Neural cell (in vitro differentiated cells): ENCODE measurements around the gene SBK1. TPM values are rescaled to one million over a fixed set of nuclear protein-coding genes. Genes with fewer than 3 reads are reported as not detected.
A peak's percentile ranks its signal among the peaks of the same experiment; 100 is the strongest.

Experiments used
- H2AFZ ChIP-seq: fragments of 200-600, 300-800 bp; sonication (generic), shearing (Covaris generic); 2 replicates; pipeline ENCODE4 v1.6.0; 2014; ENCODE audit warnings: low read depth, mild to moderate bottlenecking, antibody characterized with exemption, low read length, moderate library complexity
- H3F3A ChIP-seq: fragments of 200-600 bp; shearing (Covaris generic); 2 replicates; pipeline ENCODE4 v1.6.1; 2016; ENCODE audit warnings: mild to moderate bottlenecking, moderate library complexity, mixed read lengths, antibody characterized with exemption, low read length; ENCODE audit not compliant: insufficient read depth, poor library complexity, severe bottlenecking
- H3K27ac ChIP-seq: fragments of 200-600, 300-800 bp; sonication (generic), shearing (Covaris generic); 2 replicates; pipeline ENCODE4 v1.5.1; 2014; ENCODE audit warnings: mild to moderate bottlenecking, low read length, moderate library complexity
- H3K27me3 ChIP-seq: fragments of 300-800, 200-600 bp; sonication (generic), shearing (Covaris generic); 2 replicates; pipeline ENCODE4 v1.6.0; 2014; ENCODE audit warnings: mild to moderate bottlenecking, low read depth, low read length, moderate library complexity; ENCODE audit not compliant: insufficient read depth
- H3K36me3 ChIP-seq: fragments of 300-800, 200-600 bp; sonication (generic), shearing (Covaris generic); 2 replicates; pipeline ENCODE4 v1.5.1; 2014; ENCODE audit warnings: mild to moderate bottlenecking, antibody characterized with exemption, low read length, moderate library complexity; ENCODE audit not compliant: insufficient read depth
- H3K4me2 ChIP-seq: fragments of 300-800, 200-600 bp; sonication (generic), shearing (Covaris generic); 2 replicates; pipeline ENCODE4 v1.6.0; 2014; ENCODE audit warnings: mild to moderate bottlenecking, low read length
- H3K4me3 ChIP-seq: fragments of 300-800, 200-600 bp; sonication (generic), shearing (Covaris generic); 2 replicates; pipeline ENCODE4 v1.5.1; 2014; ENCODE audit warnings: mild to moderate bottlenecking, low read length, moderate library complexity
- H3K79me2 ChIP-seq: fragments of 200-600 bp; shearing (Covaris generic); replicated peaks from 2 replicates; pipeline ENCODE4 v1.6.0; 2014; ENCODE audit warnings: mild to moderate bottlenecking, low read length, moderate library complexity; ENCODE audit not compliant: insufficient read depth
- H3K9ac ChIP-seq: fragments of 300-800, 200-600 bp; sonication (generic), shearing (Covaris generic); 2 replicates; pipeline ENCODE4 v1.6.1; 2016; ENCODE audit warnings: mild to moderate bottlenecking, low read length, mixed read lengths
- H3K9me2 ChIP-seq: fragments of 200-600 bp; shearing (Covaris generic); 2 replicates; pipeline ENCODE4 v1.6.1; 2016; ENCODE audit warnings: mild to moderate bottlenecking, low read length, mixed read lengths; ENCODE audit not compliant: insufficient read depth
- H3K9me3 ChIP-seq: fragments of 200-600, 300-800 bp; sonication (generic), shearing (Covaris generic); 2 replicates; pipeline ENCODE4 v1.6.1; 2016; ENCODE audit warnings: mild to moderate bottlenecking, mixed run types, low read length, moderate library complexity, mixed read lengths
- H4K20me1 ChIP-seq: fragments of 200-600 bp; shearing (Covaris generic); 2 replicates; pipeline ENCODE4 v1.6.1; 2016; ENCODE audit warnings: mild to moderate bottlenecking, mixed run types; ENCODE audit not compliant: insufficient read depth
- EP300 ChIP-seq: fragments of 450-650 bp; conservative IDR thresholded peaks from 2 replicates; pipeline ENCODE4 v1.6.1; 2014; ENCODE audit warnings: antibody characterized with exemption, mild to moderate bottlenecking, moderate library complexity; ENCODE audit not compliant: poor library complexity, severe bottlenecking
- EZH2 ChIP-seq: fragments of 200-600, 300-800 bp; shearing (Covaris generic), sonication (generic); IDR thresholded peaks from 2 replicates; pipeline ENCODE4 v1.6.1; 2014; ENCODE audit warnings: antibody characterized with exemption, low read length, borderline replicate concordance, mild to moderate bottlenecking; ENCODE audit not compliant: insufficient read depth, poor library complexity, severe bottlenecking
- MXI1 ChIP-seq: fragments of 450-650 bp; conservative IDR thresholded peaks from 2 replicates; pipeline ENCODE4 v1.6.1; 2014; ENCODE audit warnings: antibody characterized with exemption, mild to moderate bottlenecking; ENCODE audit not compliant: poor library complexity, severe bottlenecking
- POLR2AphosphoS5 ChIP-seq: IDR thresholded peaks from 2 replicates; pipeline ENCODE4 v1.6.1; 2012
- RAD21 ChIP-seq: fragments of 450-650 bp; conservative IDR thresholded peaks from 2 replicates; pipeline ENCODE4 v1.6.1; 2014; ENCODE audit warnings: antibody characterized with exemption, mild to moderate bottlenecking, moderate library complexity
- REST ChIP-seq: IDR thresholded peaks from 2 replicates; pipeline ENCODE4 v1.6.1; 2012; ENCODE audit warnings: borderline replicate concordance
- SMC3 ChIP-seq: fragments of 450-650 bp; conservative IDR thresholded peaks from 2 replicates; pipeline ENCODE4 v1.6.1; 2014; ENCODE audit warnings: antibody characterized with exemption, mild to moderate bottlenecking, moderate library complexity; ENCODE audit not compliant: poor library complexity
- TAF1 ChIP-seq: IDR thresholded peaks from 2 replicates; pipeline ENCODE4 v1.6.1; 2012; ENCODE audit warnings: low read depth
- polyA plus RNA-seq: library from polyadenylated mRNA; depleted of rRNA; stranded (reverse); fragments of >200 nt; gene quantifications from 2 replicates; pipeline ENCODE4 v1.2.3, GENCODE V29; 2014
- TF ChIP-seq, protein P1 (sequence below): fragments of 450-650 bp; IDR thresholded peaks from 2 replicates; pipeline ENCODE4 v1.5.1; 2014; ENCODE audit warnings: antibody characterized with exemption, mild to moderate bottlenecking, moderate library complexity; ENCODE audit not compliant: poor library complexity, severe bottlenecking

The SBK1 gene
- polyA plus RNA-seq, 1 donor from 2014 or later, result 18.2 TPM

DNA sequence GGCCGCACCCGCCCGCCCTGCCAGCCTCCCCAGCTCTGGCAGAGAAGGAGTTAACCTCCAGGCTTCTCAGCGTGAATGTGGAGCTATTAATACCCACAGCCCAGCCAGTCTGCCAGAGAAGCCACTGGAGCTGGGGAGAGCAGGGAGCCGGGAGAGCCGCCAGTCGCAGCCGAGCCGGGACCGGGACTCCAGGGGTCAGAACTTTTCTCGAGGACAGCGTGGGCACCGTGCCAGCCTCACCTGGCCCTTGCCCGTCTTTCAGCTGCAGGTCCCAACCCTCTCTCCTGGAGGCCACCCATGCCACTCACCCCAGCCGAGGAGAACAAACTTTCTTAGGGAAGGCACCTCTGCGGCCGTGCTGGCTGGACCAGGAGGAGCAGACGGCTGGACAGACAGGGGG, 33.8 kb upstream of the SBK1 start:
- TF ChIP-seq POLR2AphosphoS5 (no peak), EP300 (no peak), MXI1 (no peak), SMC3 (no peak), TAF1 (no peak), REST (no peak), EZH2 (no peak)
- no peak overlapping the region for H2AFZ ChIP-seq
- no peak overlapping the region for H3K27ac ChIP-seq
- peak overlapping the region; percentile 59 for H3K4me3 ChIP-seq
- H3K4me2 ChIP-seq, result peak overlapping the region; percentile 14
- no peaks in the 10 kb centered on the region for H3K27me3 ChIP-seq
- no peaks in the 10 kb centered on the region for H3K79me2 ChIP-seq
- H3K36me3 ChIP-seq, result no peaks in the 10 kb centered on the region
- H3K9ac ChIP-seq, result peak overlapping the region; percentile 53
- H4K20me1 ChIP-seq, result no peaks in the 10 kb centered on the region
- H3K9me2 ChIP-seq, result no peaks in the 10 kb centered on the region
- H3F3A ChIP-seq, result no peaks in the 10 kb centered on the region
- H3K9me3 ChIP-seq, result no peaks in the 10 kb centered on the region

DNA sequence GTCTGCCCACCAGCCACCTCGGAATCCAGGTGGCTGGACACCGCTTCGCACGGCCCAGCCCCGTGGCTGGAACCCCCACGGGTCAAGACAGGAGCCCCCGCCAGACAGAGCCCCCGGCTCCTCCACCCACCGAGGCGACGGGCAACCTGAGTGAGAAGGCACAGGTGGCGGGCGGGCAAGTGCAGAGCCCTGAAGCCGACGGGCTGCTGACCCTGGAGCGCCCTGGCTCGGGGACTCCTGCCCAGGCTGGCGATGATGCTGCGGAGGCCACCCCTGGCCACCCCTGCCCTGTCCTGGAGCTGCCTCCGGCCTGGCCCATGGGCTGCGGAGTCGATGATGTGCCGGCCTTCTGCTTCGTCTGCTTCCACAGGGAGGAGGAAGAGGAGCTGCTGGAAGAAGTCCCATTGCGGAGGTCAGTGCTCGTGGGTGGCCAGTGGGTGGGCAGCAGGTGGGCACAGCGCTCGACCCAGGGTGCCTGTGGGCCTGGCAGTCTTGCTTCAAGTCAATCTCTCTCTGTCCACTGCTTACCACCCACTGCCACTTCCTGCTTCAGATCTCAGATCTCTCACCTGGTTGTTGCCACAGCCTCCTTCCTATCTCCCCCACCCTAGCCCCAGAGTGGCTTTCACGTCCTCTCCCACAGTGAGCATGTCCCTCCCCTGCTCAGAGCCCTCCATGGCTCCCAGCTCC, 33.1 kb upstream of the SBK1 start:
- peak overlapping the region; percentile 59 for H3K4me3 ChIP-seq
- no peaks in the 10 kb centered on the region for H3F3A ChIP-seq
- H3K79me2 ChIP-seq, result no peaks in the 10 kb centered on the region
- no peaks in the 10 kb centered on the region for H4K20me1 ChIP-seq
- peak overlapping the region; percentile 53 for H3K9ac ChIP-seq
- H3K36me3 ChIP-seq, result no peaks in the 10 kb centered on the region
- no peaks in the 10 kb centered on the region for H3K27me3 ChIP-seq
- no peaks in the 10 kb centered on the region for H3K9me3 ChIP-seq
- H3K27ac ChIP-seq, result no peak overlapping the region
- no peak overlapping the region for H3K4me2 ChIP-seq
- TF ChIP-seq MXI1 (no peak), EZH2 (no peak), TAF1 (no peak), SMC3 (no peak), RAD21 (no peak), REST (no peak), EP300 (no peak), POLR2AphosphoS5 (no peak)
- TF ChIP-seq, protein P1, sequence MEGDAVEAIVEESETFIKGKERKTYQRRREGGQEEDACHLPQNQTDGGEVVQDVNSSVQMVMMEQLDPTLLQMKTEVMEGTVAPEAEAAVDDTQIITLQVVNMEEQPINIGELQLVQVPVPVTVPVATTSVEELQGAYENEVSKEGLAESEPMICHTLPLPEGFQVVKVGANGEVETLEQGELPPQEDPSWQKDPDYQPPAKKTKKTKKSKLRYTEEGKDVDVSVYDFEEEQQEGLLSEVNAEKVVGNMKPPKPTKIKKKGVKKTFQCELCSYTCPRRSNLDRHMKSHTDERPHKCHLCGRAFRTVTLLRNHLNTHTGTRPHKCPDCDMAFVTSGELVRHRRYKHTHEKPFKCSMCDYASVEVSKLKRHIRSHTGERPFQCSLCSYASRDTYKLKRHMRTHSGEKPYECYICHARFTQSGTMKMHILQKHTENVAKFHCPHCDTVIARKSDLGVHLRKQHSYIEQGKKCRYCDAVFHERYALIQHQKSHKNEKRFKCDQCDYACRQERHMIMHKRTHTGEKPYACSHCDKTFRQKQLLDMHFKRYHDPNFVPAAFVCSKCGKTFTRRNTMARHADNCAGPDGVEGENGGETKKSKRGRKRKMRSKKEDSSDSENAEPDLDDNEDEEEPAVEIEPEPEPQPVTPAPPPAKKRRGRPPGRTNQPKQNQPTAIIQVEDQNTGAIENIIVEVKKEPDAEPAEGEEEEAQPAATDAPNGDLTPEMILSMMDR, result no peak
- no peak overlapping the region for H2AFZ ChIP-seq
- no peaks in the 10 kb centered on the region for H3K9me2 ChIP-seq
